ENCODE data around the gene PFN1. TPM values are rescaled to one million over a fixed set of nuclear protein-coding genes. Genes with fewer than 3 reads are reported as not detected.

PFN1 gene
- total and polyA plus RNA-seq, 3 donors from 2014 or later, result 244 to 349 (median 257) TPM

GRCh38 chr17:4969047-4969550, 20.8 kb upstream of the PFN1 start:
- WGBS, 2 donors, result 40 to 60% methylated on average over 15 of the region's 15 CpGs
- H3K4me3 ChIP-seq, result no peak overlapping the region
- intact Hi-C loops (cut with DNase I; ENCODE audit: low total_unique reads), result no loop called here
- H3K9me3 ChIP-seq, result no peaks in the 10 kb centered on the region
- H3K36me3 ChIP-seq (ENCODE audit: low read depth, missing control alignments), result no peaks in the 10 kb centered on the region
- H3K27me3 ChIP-seq, result no peaks in the 10 kb centered on the region
- H3K4me1 ChIP-seq, result peaks cover 22% of the 10 kb centered on the region
- DNase-seq, result no peak
- TF ChIP-seq POLR2A (IDR thresholded peaks at IDR 0.05) (no peak), CTCF (IDR thresholded peaks at IDR 0.05) (no peak)
- peak overlapping the region in 1 of 2 donors; percentile 97 for H3K27ac ChIP-seq

GRCh38 chr17:4968486-4969046, 20.2 kb upstream of the PFN1 start:
- peaks cover 22% of the 10 kb centered on the region for H3K4me1 ChIP-seq
- H3K27me3 ChIP-seq, result no peaks in the 10 kb centered on the region
- peak overlapping the region; percentile 67 to 76 for H3K4me3 ChIP-seq
- no peak for TF ChIP-seq CTCF (IDR thresholded peaks at IDR 0.05)
- no peak for TF ChIP-seq POLR2A (IDR thresholded peaks at IDR 0.05)
- DNase-seq, result peak; percentile 45
- 16 to 23% methylated on average over 22 to 23 of the region's 23 CpGs for WGBS, 2 donors
- intact Hi-C loops (cut with DNase I; ENCODE audit: low total_unique reads), result no loop called here
- peak overlapping the region; percentile 87 to 97 for H3K27ac ChIP-seq
- no peaks in the 10 kb centered on the region for H3K36me3 ChIP-seq (ENCODE audit: low read depth, missing control alignments)
- H3K9me3 ChIP-seq, result no peaks in the 10 kb centered on the region

GRCh38 chr17:4967539-4968485, 19.5 kb upstream of the PFN1 start, which contains the start of gene SPAG7:
SPAG7 (minus strand) TSS chr17:4967817; CDS start chr17:4967804, 13 bp downstream.
- TF ChIP-seq POLR2A (IDR thresholded peaks at IDR 0.05) (peak; percentile 23), CTCF (IDR thresholded peaks at IDR 0.05) (peak in 2 of 3 experiments; percentile 5 to 18)
- WGBS, 2 donors, result 0 to 1% methylated on average over 28 to 66 of the region's 66 CpGs
- Histone ChIP-seq H3K9me3 (no peaks in the 10 kb centered on the region), H3K36me3 (ENCODE audit: low read depth, missing control alignments) (no peaks in the 10 kb centered on the region), H3K4me3 (peak within 1 kb of the TSS; percentile 67 to 76), H3K4me1 (peaks cover 22% of the 10 kb centered on the region), H3K27ac (peak within 1 kb of the TSS; percentile 87 to 97), H3K27me3 (no peaks in the 10 kb centered on the region)
- intact Hi-C loops (cut with DNase I; ENCODE audit: low total_unique reads), result no loop called here
- peak; percentile 96 for DNase-seq

GRCh38 chr17:4966844-4967538, 18.7 kb upstream of the PFN1 start:
- no peaks in the 10 kb centered on the region for H3K27me3 ChIP-seq
- no peaks in the 10 kb centered on the region for H3K36me3 ChIP-seq (ENCODE audit: low read depth, missing control alignments)
- H3K9me3 ChIP-seq, result no peaks in the 10 kb centered on the region
- peaks cover 22% of the 10 kb centered on the region for H3K4me1 ChIP-seq
- WGBS, 2 donors, result 0 to 1% methylated on average over 23 to 30 of the region's 42 CpGs
- peak overlapping the region; percentile 67 to 76 for H3K4me3 ChIP-seq
- TF ChIP-seq CTCF (IDR thresholded peaks at IDR 0.05) (no peak), POLR2A (IDR thresholded peaks at IDR 0.05) (no peak)
- H3K27ac ChIP-seq, result peak overlapping the region; percentile 87 to 97
- peak; percentile 99 for DNase-seq
- intact Hi-C loops (cut with DNase I; ENCODE audit: low total_unique reads), result no loop called here

Measured in testis (tissue), 3 donors.